ENCODE measurements around the gene IRF1.
"Not testable (repeated sequence)": the region's sequence is repeated elsewhere in the genome, so short reads cannot be mapped to it uniquely, and the experiment has no call there.

Gene IRF1

DNA sequence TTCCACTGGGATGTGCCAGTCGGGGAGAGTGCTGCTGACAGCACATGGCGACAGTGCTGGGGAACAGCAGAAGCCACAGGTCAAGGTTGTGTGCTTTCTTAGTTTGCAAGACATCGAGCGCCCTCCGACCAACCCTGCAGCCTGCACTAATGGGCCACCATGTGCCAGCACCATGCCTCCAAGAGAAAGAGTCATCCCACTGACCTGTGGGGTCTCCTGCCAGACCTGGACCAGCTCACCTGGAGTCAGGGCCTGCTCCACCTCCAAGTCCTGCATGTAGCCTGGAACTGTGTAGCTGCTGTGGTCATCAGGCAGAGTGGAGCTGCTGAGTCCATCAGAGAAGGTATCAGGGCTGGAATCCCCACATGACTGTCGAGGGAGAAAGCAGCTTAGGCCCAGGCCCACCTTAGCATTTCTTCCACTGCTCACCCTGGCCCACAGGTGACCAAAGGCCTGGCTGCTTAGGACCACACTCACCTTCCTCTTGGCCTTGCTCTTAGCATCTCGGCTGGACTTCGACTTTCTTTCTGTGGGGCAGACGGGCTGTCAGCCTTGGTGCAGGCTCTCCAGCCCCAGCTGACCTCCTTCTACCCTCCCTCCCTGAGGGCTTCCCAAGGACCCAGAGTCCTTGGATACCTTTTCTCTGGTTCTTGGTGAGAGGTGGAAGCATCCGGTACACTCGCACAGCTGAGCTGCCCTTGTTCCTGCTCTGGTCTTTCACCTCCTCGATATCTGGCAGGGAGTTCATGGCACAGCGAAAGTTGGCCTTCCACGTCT, 4.1 kb downstream of the IRF1 start:
- no peak for DNase-seq (ENCODE audit: low spot score)

DNA sequence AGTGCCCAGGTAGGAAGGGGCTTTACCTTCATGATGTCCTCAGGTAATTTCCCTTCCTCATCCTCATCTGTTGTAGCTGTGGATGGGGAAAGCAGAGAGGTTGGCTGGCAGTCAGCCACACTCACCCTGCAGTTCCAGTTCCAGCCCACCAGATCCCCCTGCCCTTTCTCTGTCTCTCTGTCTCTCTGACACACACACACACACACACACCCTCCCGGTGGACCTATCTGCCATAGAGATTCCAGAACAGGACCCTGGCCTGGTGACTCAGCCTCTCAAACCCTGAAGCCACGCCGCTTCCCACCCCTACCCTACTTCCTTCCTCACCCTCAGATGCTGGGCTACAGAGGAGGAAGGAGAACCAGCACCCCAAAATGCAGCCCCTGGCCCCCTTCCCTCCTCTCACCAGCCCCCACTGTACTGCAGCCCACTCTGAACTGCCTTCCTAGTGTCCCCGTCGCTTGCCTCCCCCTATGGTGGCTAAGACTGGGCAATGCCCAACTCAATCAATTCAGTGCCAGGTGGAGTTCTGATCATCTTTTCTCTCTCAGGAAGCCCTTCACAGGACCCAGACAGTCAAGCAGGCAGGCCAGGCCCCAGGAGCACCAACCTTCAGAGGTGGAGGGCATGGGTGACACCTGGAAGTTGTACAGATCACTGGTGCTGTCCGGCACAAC, 4.8 kb downstream of the IRF1 start:
- no peak for DNase-seq (ENCODE audit: low spot score)

DNA sequence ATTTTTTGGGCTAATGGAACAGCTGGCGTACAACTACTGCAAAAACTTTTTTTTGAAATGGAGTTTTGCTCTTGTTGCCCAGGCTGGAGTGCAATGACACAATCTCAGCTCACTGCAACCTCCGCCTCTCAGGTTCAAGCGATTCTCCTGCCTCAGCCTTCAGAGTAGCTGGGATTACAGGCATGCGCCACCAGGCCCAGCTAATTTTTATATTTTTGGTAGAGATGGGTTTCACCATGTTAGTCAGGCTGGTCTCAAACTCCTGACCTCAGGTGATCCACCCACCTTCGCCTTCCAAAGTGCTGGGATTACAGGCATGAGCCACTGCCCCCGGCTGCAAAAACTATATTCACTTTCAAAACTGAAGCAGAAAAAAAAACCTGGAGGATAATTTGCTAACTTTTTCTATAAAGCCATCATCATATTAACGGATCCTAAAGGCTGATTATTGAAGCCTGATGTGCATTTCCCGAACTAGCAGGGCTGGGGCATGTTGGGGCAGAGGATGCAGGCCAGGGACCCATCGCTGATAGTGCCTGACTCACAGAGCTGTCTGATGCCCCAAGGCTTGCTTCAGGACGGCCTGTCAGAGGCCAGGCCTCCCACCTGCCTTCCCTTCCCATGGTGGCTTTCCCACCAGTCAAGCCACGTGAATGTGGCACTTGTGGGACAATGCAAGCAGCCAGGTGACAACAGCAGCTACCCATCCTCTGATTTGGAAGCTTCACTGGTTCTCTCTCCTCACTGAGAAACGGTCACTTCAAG, 5.5 kb downstream of the IRF1 start:
- not testable (repeated sequence) for DNase-seq (ENCODE audit: low spot score)

DNA sequence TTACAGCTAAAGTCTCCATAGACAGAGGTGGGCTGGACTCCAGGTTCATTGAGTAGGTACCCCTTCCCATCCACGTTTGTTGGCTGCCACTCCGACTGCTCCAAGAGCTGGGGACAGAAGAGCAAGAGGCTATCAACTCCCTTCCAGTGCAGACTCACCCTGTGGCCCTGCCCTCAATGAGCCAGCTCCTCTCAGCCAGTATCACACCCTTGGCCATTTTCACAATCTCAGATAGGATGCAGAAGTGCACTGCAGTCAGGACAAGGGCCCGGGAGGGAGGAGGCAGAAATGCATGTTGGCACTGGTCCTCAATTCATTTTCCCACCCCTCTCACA, 6.2 kb downstream of the IRF1 start:
- DNase-seq (ENCODE audit: low spot score), result no peak

DNA sequence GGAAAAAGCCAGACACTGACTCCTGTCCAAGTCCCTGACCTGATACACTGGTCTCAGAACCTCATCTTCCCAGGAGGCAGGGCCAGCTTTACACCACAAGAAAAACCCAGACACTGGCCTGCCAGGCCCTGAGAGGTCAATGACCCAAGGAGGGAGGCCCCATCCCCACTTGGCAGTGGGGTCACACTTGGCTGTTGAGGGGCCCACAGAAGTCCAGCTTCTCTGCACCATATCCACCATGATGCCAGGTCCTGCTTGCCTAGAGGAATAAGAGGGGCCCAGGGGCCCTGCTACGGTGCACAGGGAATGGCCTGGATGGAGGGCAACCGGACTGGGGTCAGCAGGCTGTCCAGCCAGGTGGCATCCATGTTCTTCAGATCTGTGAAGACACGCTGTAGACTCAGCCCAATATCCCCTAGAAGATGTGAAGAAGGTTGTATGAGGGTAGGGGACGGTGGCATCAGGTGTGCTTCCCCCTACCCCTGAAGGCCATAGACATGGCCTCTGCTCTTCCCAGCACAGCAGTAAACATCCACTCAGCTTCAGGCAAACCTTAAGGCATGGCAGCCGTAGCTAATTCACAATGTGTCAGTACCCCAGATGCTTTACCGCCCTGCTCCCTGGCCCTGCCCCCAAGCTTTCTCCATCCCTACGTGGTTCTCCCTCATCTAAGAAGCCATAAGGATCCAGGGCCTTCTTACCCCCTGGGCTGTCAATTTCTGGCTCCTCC, 6.7 kb downstream of the IRF1 start:
- DNase-seq (ENCODE audit: low spot score), result no peak

DNA sequence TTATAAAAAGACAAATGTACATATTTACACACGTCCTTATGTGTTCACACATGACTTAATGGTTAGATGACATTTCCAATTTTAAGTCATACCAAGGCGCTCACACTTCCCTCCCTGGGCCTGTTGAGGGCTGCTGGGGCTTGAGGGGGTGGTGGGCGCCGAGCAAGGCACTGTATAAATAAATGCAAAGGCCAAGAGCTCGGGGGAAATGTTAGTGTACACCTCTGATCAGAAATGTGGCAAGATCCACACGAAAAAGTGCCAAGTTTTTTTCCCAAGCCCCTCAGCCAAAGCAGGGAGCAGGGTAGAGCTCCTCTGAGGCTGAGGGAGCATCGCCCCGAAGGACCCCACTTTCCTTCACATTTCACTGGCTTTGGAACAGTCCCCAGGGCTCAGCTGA, 7.5 kb downstream of the IRF1 start:
- no peak for DNase-seq (ENCODE audit: low spot score)

DNA sequence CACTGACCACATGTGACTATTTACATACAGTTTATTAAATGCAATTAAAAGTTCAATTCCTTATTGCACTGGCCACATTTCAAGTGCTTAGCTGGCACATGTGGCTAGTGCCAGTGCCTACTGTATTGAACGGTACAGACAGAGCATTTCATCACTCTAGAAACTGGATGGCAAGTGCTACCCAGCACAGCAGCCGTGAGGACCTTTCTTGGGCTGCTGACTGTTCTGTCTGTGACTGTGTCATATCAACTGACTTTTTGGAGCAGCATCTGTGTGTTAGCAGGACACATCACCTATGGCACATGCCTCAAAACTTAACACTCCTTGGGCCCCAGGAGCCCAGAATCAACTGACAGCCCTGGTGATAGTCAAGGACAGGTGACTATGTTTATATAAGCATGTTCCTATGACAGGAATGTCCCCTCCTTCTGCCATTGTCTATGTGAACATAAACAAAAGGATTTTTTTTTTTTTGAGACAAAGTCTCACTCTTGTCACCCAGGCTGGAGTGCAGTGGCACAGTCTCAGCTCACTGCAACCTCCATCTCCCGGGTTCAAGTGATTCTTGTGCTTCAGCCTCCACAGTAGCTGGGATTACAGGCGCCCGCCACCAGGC, 8.9 kb downstream of the IRF1 start:
- no peak for DNase-seq (ENCODE audit: low spot score)

DNA sequence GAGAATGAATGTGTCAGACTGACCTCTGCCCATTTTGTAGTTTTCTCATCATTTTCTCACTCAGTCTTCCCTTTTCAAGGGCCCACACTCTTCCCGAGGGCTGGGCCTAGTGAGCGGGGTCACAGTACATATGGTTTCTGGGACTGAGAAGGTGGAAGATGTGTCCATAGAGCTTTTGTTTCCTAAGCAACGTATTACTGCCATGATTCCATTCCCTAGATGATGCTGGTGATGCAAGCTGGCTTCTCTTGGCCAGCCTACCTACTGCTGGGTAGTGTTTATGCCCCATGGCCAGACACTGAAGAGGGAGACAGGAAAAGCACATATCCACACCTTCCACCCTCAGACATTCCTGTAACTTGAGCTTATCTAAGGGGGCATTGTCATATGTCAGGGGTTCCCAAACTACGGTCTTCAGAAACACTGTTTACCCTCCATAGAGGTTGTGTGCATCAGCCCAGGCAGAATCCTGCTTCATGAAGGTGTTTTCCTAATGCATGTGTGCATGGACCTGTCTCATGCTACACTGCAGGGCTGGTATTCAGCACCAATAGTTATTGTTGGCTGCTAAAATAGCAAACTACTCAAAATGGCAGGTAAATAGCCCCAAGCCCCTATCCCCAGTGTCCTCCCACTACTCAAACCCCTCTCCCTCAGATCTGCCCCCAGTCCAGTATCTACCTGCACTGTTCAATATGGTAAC, 9.5 kb downstream of the IRF1 start:
- no peak for DNase-seq (ENCODE audit: low spot score)

DNA sequence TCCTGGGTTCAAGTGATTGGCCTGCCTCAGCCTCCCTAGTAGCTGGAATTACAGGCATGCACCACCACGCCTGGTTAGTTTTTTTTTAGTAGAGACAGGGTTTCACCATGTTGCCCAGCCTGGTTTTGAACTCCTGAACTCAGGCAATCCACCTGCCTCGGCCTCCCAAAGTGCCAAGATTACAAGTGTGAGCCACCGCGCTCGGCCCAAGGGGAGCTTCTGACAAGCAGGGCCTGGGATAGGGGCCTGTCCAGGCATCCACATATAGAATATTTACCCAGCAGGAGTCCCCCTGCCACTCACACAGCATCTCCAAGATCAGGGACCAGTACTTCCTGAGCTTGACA, 10.1 kb downstream of the IRF1 start:
- no peak for DNase-seq (ENCODE audit: low spot score)

DNA sequence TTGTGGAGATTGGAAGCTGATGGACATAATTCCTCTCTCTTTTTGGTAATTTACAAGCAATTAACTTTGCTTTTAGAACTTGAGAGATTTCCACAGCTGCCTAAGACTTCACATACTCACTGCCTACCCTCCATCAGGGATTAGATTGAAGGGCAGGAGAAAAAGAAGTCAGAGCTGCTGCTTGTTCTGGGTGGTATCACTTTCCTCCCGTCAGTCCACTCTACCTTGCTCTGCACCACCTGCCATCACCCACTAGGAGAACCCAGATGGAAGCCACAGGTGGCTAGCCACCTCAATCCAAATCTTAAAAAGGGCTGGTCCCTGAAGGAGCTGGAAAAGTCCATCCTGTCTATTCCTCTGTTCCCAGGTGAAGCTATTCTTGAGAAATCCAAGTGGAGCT, 10.5 kb downstream of the IRF1 start:
- no peak for DNase-seq (ENCODE audit: low spot score)

DNA sequence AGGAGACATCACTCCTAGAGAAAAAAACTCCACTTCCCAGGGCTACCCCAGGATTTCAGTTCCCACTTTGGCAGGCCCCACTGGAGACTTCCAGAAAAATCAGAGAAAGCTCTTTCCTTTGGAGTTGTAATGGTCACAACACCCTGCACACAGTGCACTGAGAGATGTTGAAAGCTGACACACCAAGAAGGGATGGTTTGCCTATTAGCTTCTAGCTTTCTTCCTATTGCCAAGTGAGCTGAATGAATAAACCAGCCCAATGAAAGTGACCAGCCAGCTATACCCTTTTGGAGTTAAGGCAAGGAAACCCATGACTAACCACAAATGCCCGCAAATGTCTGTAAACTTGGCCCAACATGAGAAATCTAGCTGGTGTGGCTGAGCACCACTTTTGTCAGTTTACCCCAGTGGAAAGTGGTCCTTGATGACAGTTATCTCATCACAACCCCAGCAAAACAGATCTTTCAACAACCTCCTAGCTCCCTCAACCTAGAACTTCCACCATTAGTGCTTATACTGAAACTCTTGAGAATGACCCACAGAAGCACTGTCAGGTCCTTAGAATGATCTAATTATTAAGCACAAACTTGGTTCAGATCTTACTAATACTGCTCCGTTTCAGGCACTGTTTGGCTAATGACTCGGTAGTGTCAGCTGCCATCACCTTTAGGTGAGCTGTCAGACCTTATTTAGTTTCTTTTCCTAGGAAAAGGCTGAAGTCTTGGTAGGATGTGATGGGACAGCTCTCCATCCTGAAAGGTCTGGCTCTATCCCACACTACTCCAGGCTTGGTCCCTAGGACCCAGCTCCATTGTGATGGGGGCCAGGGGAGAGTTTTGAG, 11.2 kb downstream of the IRF1 start:
- DNase-seq (ENCODE audit: low spot score), result no peak

DNA sequence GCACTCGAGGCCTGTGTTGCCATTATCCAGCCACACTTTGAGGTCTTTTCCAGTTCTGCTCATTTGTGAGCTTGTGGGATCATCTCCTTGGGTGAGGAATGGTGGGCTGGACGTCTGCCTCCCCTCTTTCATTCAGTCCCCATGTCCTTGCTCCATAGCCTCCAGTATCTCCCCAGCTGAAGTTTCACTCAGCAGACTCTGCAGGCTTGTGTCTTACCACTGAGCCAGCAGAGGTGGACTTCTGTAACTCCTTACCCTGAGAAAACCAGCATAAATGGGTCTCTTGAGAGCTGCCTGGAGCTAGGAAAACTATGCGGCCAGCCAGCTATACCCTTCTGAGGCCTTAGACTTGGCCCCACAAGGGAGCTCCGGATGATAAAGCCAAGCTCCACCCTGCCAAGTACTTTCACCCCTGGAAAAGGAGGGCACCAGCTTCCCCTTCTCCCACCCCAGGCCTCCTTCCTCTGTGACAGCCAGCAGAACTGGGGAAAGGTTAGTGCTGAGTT, 12.2 kb downstream of the IRF1 start:
- no peak for DNase-seq (ENCODE audit: low spot score)

DNA sequence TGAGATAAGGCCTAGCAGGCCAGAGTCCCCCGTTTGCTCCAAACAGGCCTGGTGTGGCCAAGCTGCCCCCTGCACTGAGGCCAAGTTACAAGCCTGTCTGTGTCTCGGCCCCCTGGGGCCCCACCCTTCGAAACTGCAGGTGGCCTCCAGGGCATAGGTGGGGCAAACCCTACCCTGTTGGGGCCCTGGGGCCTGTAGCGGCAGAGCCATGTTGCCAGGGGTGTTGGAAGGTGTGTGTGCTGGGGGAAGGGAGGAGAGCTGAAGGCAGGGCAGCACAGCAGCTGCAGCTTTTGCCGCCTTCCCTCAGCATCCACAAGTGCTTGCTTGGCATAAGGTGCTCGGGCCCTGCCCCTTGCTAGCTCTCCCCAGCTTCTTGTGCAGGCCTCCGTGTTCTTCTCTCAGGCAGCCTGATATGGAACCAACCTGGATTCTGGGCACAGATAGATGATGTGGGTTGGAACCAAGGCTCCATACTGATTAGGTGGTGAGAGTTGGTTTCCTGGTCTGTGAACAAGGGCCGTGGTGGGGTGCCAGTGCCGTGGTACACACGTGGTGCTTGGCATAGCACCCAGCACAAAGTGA, 12.7 kb downstream of the IRF1 start:
- DNase-seq (ENCODE audit: low spot score), result no peak

DNA sequence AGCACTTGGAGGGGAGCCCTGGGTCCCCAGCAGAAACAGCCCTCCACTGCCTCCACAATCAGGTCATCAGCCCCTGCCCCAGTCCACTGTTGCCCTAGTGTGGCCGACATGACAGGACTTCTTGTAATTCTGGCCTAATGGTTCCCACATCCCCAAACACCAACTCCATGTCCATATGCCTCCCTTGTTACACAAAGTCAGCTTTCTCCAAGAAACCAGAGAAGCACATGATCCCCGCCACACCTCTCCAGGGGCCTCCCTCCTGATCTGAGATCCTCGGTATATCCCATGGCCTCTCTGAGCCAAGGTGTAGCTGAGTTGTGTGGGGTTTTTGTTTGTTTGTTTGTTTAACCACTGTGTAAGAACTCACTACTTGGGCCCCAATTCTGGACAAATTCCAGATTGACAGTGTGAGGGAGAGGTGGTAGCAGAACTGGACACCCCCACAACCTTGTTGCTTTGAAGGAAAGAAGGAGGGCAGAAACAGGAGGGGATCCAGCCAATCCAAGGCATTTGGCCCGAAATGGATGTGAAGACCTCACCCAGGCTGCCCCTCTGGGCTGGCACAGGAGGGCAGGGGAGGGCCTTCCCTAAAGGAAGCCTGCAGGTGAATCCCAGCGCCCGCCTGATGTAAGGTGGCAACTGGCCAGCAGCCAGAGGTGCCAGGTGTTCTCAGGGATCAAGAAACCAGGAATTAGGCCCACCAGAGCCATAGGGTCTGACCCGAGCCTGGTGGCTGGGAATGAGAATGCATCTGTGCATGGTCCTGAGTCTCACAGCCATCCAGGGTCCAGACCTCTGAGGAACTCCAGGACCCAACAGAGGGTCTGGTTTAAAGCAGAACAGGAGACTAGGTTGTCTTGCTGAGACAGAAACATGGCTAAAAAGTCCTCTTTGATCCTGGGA, 13.4 kb downstream of the IRF1 start:
- no peak for DNase-seq (ENCODE audit: low spot score)

DNA sequence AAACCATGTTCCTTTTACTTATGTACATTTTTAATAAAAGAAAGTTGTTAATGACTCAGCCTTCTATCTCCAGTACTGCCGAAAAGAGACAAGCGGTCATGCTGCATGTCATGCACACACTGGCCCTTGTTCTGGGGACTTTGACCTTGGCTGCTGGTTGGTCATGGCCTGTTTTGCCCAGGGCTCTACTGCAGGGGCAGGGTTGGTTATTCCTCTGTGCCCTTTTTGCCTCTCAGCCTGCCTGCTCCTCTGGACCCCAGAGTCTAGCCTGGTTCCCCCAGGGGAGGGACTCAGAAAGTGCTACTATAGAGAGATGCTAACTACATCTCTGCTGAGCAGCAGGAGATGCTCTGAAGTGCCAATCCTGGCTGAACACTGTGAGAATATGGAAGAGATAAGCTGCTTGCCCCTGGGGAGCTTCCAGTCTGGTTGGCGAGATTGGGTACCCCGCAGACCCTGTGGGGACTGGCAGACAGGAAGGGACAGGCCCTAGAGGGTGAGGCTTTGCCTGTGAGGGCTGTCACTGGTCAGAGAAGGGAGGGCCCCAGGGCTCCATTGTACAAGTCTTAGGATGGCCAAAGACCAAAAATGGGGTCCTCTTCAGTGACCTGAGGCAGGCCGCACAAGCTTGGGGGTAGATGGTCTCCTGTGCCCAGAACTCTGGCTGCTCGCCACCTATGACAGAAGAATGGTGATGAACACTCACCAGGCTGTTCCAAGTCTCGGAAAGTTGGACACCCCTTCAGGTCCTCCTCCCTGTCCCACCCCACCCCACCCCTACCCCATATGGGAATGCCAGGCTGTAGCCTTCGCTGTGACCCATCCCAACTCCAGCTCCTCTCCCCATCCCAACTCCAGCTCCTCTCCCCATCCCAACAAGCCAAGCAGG, 14.3 kb downstream of the IRF1 start:
- no peak for DNase-seq (ENCODE audit: low spot score)

DNA sequence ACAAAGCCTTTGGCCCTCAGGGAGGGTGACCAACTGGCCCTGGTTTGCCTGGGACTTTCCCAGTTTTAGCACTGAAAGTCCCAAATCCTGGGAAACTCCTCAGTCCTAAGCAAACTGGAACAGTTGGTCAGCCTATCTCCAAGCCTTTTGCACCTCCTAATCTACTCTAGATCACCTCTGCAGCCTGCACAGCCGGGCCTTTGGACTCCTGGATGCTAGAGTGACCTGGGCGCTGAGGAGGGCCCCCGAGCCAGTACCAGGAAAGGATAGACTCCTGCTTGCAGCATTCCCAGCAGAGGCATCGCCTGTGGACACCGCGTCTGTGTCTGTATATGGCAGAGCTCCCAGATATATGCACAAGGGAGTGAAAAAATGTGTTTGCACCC, 15.1 kb downstream of the IRF1 start:
- no peak for DNase-seq (ENCODE audit: low spot score)

DNA sequence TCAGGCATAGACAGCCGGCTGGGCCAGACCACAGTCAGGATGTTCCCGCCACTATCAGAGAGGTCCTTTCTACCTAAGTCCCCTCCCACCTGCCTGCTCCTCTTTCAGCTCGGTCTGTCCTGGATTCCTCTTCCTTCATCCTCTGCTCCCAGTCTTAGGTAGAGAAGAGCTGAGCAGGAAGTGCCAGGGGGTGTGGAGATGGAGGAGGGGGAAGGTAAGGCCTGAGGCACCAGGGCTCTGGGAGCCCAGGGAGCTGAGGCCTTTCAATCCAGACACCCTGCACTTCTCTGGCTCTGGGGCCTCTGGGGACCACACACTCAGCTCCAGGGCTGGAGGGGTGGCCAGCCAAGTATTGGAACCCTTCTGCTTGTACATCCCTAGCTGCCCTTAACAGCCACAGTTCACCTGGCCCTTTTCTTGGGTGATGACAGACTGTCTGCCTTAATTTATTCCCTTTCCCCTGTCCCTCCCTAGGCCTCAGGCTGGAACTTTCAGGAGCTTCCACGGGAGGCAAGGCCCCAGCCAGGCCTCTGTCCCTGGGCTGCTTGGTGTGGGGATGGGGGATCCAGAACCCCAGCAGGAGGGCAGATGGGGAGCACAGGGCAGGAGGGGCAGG, 15.6 kb downstream of the IRF1 start:
- no peak for DNase-seq (ENCODE audit: low spot score)

Data from globus pallidus (tissue), 1 donor.